Measurements from ENCODE around the gene ASTN2. TPM values are rescaled to one million over a fixed set of nuclear protein-coding genes. Genes with fewer than 3 reads are reported as not detected.
"Not testable (repeated sequence)": the region's sequence is repeated elsewhere in the genome, so short reads cannot be mapped to it uniquely, and the experiment has no call there.

The ASTN2 gene
- total RNA-seq, 1 experiment from 2014 or later, result 6.8 TPM

GRCh38 chr9:116464423-116464822 lies 950.4 kb downstream of the ASTN2 start:
- DNase-seq (ENCODE audit: low spot score), result no peak

GRCh38 chr9:116461632-116462031 lies 953.2 kb downstream of the ASTN2 start:
- DNase-seq (ENCODE audit: low spot score), result no peak

DNA sequence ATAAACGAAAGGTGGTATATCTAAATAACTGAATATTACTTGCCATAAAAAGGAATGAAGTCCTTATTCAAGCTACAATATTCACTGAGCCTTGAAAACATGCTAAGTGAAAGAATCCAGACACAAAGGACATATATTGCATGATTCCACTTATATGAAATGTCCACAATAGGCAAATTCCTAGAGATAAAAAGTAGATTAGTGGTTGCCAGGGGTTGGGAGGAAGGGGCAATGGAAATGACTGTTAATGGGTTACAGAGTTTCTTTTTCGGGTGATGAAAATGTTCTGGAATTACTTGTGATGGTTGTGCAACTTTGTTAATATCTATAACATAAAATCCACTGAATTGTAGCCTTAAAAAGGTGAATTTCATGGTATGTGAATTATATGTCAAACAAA lies 954.8 kb downstream of the ASTN2 start:
- no peak for DNase-seq (ENCODE audit: low spot score)

- no peak for DNase-seq (ENCODE audit: low spot score)
Observed at GRCh38 chr9:116459576-116459975, 955.3 kb downstream of the ASTN2 start.

- no peak for DNase-seq (ENCODE audit: low spot score)
Observed at GRCh38 chr9:116456490-116457088, 958.3 kb downstream of the ASTN2 start.

DNA sequence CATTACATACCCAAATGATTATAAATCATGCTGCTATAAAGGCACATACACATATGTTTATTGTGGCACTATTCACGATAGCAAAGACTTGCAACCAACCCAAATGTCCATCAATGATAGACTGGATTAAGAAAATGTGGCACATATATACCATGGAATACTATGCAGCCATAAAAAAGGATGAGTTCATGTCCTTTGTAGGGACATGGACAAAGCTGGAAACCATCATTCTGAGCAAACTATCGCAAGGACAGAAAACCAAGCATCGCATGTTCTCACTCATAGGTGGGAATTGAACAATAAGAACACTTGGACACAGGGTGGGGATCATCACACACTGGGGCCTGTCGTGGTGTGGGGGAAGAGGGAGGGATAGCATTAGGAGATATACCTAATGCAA lies 960.3 kb downstream of the ASTN2 start:
- DNase-seq (ENCODE audit: low spot score), result not testable (repeated sequence)

- DNase-seq (ENCODE audit: low spot score), result no peak
Observed at GRCh38 chr9:116453785-116454184, 961.1 kb downstream of the ASTN2 start.

DNA sequence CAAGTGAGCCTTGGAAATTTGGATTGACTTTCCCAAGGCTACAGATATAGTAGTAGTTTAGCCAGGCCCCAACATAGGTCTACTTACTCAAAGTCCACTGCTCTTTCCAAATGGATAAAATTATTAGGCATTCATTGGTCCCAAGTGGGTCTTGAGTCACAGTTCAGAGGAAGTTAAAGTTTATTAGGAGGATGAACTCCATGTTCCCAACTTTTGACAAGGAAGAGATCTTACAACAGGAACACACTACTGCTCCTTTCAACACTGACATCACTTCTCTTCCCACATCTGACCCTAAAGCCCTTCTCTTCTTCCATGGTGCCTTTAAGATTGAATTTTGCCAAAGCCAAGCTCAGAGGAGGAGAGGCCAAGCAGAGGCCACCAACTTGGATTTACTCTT lies 962.2 kb downstream of the ASTN2 start:
- no peak for DNase-seq (ENCODE audit: low spot score)

DNA sequence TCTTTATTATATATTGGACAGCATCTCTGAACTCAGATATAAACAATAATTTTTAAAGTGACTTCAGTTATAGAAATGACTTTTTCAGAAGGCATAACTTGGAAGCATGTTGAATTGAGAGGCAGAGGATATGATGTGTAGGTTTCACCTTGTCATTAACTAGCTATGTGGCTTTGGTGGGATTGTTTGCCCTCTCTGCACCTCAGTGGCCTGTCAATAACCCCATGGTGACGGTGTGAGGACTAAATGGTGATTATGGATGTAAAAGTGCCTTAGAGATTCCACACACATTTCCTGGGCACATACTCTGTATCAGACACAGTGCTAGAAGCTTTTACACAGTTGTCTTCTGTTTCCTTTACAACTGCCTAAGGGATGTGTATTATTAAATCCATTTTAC lies 962.6 kb downstream of the ASTN2 start:
- no peak for DNase-seq (ENCODE audit: low spot score)

GRCh38 chr9:116451500-116452115 lies 963.2 kb downstream of the ASTN2 start:
- no peak for DNase-seq (ENCODE audit: low spot score)

DNA sequence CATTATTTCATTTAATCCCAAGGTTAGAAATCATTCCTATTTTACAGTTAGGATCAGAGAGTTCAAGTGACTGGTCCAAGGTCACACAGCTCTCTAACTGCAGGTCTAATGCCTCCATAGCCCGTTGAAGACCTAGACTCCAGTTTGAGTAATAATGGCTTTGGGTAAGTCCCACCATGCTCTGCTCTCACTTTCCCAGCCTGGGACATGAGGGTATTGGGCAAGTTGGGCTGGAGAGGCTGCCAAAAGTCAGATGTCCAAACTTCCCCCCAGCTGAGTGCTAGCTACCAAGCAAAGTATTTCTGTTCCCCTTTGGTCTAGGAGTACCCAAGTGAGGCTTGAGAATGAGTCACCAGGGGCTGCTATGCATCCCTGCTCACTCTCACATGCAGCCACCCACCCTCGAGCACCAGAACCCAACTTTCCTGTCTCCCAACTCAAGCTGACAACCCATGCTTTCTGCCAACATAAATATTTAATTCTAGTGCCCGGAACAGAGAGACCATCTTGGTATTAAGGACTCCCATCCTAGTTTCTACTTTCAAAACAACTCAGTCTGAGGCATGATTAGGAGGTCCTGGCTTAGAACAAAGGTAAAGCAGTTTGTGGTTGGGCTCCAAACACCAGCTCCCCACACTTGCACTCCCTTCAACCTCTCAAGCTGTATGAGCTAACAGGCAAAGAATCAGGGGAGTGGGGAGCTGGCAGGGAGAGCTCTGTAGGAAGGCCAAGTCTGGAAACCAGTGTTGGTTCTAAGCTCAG lies 964.3 kb downstream of the ASTN2 start:
- peak; percentile 63 for DNase-seq (ENCODE audit: low spot score)

DNA sequence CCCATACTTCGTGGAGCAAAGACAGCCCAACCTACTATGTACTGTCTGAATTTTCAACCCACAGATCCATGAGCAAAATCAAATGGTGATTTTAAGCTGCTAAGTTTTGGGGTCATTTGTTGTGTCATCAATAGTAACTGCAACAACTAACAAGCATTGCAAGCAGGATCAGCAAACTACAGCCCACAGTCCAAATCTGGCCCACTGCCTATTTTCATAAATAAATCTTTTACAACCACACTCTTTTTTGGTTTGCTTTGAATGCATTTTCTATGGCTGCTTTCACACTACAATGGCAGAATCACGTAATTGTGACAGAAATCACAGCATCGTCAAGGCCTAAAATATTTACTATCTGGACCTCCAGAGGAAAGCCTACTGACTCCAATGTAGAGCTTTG lies 964.9 kb downstream of the ASTN2 start:
- no peak for DNase-seq (ENCODE audit: low spot score)

- no peak for DNase-seq (ENCODE audit: low spot score)
Observed at GRCh38 chr9:116448431-116448830, 966.4 kb downstream of the ASTN2 start.

DNA sequence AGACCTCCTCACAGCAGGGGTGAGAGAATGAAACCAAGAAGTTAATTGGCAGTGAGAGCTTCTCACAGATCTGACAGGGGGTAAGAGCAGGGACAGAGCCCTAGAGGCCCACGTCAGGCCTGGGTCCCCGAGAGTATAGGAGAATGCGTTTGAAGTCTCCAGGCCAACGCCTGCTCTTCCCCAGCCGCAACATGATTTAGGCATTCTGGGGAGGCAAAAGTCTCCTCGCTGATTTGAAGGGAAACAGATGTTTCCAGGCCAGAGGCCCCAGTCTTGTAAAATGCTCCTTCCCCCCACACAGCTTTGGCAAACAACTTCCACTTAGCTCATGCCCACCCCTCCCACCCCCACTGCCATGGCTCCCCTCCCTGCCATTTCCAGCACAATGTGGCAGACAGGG lies 966.9 kb downstream of the ASTN2 start:
- no peak for DNase-seq (ENCODE audit: low spot score)

DNA sequence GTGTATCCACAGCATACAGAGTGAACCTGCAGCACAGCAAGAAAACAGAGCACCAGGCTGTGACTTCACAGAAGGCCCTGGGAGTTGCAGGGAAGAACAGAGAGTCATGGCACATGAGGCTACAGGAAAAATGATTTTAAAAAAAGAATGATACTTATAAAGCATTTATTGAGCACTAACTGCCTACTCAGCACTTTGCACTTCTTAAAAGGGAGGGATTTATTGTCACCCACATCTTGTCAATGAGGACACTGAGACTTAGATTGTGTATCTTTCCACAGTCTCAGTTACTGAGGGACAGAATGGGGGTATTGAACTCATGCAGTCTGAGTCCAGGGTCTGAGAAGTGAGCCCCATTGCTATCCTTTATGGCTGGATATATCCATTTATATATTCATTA lies 972.3 kb downstream of the ASTN2 start:
- no peak for DNase-seq (ENCODE audit: low spot score)

- DNase-seq (ENCODE audit: low spot score), result no peak
Observed at GRCh38 chr9:116437411-116438370, 977.2 kb downstream of the ASTN2 start.

- DNase-seq (ENCODE audit: low spot score), result no peak
Observed at GRCh38 chr9:116436121-116436520, 978.7 kb downstream of the ASTN2 start.

DNA sequence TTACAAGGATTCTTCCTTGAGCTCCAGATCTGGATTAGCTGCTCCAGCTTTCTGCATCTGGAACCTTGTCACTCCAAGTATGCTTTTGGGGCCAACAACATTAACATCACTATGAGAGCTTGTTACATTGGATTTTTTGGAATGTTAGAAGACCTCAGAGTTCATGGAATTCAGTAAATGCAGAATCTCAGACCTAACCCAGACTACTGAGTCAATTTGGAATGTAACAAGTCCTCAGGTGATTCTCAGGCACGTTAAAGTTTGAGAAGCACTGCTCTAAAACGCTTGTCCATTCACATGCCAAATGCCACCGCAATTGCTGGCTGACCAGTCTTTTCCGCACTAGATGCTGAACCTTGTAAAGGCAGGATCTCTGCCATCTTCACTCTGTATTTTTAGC lies 979.2 kb downstream of the ASTN2 start:
- no peak for DNase-seq (ENCODE audit: low spot score)

DNA sequence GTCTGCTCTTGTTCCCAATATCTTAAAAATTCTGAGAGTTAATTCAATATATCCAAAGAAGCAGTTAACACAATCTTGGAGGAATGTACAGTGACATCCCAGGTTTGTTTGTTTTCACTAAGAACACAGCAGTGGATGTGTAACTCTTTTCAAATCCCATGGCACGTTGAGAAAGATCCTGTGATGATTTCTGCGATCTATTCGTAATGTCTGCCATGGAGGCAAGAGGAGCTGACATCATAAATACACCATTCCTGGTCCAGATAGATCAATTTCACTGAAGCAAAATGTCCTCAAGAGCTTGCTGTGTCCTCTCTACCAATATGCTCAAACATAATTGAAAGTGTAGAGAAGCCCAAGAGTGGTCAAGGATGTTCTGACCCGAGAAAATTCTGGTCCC lies 980.5 kb downstream of the ASTN2 start:
- DNase-seq (ENCODE audit: low spot score), result no peak

- no peak for DNase-seq (ENCODE audit: low spot score)
Observed at GRCh38 chr9:116432051-116432450, 982.8 kb downstream of the ASTN2 start.

DNA sequence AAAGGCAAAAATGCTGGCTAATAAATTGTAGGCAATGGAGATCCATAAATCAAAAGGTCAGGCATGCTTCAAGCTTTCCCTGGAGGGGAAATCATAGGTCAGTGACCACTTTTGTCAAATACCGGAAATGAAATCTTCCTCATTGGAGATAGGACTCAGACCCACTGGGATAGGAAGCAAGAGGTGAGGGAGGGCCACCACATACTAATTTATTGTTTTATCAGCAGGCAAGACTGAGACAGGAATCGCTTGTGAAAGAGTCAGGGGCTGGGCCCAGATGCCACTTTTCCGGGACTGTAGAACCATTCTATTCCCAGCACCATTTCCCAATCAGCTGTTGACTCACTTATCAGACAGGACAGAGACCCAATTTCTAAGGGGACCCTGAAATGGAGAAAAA lies 984.0 kb downstream of the ASTN2 start:
- DNase-seq (ENCODE audit: low spot score), result no peak

DNA sequence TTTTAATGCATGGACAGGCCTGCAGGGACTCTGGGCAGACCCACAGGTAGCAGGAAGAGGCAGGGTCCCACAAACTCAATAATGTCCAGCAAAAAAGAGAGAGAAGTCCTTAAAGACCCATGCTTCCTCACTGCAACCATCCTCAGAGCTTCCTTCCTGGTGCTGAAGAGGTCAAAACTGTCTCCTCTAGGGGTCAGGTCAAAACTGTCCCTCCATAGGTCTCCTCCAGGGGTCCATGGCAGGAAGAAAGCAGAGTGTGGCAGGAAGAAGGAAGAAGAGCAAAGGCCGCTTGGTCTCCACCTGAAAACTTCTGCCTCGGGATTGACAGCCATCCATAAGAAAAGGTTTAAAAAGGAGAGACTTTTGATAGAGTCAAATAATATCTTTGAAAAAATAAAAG lies 989.6 kb downstream of the ASTN2 start:
- no peak for DNase-seq (ENCODE audit: low spot score)

All from H4 (cell line).